GM21786 (cell line): ENCODE results near the gene F3.
A peak's percentile ranks its signal among the peaks of the same experiment; 100 is the strongest.

Experiments used
- ATAC-seq: cut with Tn5 transposase; IDR thresholded peaks from one replicate; pipeline ENCODE4 v1.9.1; 2021; ENCODE audit not compliant: unreplicated experiment

Gene F3

DNA sequence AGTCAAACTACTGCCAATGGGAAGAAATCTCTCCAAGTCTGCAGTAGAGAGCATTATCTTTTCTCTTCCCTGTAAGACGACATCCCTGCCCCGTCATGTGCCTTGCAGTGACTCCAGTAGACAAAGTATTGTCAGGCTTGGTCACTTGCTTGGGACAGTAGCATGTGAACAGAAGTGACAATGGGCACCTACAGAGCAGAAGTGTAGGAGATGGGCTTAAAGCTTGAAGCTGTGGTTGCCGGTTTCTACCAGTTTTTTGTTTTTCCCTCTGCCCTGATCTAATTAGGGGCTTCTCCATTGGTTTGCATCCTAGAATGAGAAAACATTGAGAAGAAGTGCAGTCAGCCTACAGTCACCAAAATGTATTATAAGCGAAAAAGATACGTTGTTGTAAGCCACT is 12.7 kb downstream of the F3 start:
- ATAC-seq = no peak

DNA sequence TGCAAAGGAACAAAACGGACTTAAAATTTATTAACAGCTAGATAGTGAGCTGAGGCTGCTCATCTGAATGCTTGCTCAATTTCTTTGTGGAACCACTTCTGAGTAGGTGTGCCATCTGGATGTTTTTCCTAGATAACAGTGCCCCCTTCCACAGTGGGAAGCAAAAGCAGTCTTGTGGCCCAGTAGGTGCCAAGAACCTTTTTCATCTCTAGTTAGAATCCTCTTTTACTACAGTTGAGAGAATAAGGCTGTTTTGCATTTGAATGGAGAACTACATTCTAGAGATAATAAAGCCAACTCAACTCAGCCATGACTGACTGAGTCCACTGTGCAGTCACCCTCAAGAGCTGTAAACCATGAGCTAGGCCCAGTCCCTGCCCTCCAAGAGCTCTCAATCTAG is 13.3 kb downstream of the F3 start:
- no peak for ATAC-seq

DNA sequence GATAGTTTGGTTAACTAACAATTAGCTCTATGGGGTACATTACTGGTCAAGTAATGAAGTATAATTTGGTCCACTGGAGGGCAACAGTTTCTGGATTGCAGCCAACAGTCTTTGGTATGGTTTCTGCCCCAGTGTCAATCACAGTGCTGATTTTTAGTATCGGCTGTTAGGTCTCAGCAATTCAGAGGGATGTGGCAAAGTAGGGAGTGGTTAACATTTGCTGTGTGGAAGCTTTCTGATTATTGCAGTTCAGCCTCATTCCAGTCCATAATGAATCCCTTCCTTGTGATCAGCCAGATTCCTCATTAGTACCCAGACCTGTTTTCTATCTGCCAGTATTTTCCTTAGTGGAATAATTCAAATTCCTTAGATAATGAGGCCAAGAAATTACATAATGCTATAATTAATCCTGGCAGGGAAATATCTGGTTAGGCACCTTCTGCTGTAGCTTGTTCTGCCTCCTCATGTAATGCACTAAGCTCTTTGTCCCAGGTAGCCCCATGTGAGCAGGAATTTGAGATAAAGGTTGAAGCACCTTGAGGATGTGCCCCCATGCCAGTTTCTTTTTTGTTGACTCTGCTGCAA is 14.0 kb downstream of the F3 start:
- ATAC-seq = no peak

DNA sequence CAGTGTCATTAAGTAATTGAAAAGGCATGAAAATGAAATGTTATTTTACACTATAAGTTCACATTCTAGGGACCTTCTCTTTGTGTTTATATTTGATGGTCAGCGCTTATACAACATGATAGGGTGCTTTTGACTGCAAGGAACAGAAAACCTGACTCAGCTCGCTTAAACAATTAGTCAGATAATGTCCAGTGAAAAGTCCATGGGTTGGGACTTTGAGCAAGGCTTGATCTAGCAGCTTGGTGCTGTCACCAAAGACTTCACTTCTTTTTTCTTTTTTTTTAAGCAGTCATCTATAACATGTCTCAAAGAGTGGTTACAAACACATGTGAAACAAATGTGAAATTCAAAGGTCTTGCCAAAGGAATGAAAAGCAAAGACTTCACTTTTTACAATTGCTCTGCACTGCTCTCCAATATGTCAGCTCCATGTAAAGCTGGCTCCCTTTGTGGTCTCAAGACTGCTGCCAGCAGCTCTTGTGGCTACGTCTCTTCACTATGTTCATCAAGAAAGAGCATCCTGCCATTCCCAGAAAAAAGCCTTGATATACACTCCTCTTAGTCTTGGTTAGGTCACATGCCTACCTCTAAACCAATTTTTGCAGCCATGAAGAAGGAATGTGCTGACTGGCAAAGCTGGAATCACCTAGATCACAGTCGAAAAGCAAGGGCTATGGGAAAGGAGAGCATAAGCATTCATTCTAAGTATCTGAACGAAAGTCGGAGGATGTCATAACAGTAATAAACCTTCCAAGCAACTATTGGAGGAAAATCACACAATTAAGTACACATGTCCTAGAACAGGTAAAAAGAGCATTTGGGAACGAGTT is 15.2 kb downstream of the F3 start:
- ATAC-seq = no peak

DNA sequence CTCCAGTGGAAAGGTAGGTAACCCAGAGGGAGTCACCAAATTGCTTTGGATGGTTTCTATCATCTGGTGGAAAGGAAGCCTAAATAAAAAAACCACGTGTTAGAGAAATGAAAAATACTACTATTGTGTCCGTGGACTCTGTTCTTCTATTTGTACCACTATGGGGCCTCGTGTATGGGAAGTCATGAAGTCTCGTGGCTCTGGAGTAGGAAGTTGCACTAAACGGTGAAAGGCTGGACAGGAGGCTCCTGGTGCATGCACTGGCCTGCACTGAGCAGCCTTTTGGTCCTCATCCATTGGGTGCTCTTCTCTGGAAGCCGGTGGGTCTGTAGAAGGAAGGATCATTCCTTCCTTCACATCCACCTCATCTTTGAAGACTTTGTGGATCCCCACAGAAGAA is 17.0 kb downstream of the F3 start:
- ATAC-seq = no peak

DNA sequence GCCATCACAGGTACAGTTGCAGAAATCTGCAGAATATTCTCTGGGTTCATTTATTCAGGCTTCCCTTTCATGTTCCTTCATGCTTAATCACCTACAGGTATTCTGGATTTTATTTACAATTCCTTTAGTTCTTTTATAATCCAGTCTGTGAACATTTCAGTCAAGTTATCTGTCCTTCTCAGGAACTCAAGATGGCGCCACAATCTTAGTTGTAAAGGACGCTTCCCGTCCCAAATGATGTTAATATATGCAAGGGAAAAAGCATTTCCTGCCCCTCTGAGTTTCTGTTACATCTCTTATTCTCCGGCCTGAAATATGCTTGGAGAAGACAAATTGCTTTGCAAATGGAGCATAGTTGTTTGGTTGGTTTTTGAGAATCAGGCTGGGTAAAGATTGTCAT is 19.3 kb downstream of the F3 start:
- ATAC-seq = no peak

DNA sequence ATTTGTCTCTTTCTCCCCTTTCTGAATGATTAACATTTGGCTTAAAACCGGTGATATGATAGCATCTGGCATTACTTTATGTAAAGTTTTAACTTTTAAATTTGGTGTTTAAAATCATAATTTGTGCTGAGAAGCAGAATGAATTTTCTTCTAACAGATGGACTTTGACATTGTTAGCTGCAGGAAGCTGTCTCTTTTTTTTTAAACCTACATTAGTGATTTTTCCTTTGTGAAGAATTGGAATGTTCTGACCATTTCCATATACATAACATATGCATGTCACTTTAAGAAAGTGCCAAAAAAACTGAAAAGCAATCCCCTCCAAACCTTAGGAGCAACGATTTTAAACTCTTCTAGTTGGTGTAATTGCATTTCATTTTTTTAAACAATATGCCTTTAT is 22.2 kb downstream of the F3 start:
- ATAC-seq = no peak

DNA sequence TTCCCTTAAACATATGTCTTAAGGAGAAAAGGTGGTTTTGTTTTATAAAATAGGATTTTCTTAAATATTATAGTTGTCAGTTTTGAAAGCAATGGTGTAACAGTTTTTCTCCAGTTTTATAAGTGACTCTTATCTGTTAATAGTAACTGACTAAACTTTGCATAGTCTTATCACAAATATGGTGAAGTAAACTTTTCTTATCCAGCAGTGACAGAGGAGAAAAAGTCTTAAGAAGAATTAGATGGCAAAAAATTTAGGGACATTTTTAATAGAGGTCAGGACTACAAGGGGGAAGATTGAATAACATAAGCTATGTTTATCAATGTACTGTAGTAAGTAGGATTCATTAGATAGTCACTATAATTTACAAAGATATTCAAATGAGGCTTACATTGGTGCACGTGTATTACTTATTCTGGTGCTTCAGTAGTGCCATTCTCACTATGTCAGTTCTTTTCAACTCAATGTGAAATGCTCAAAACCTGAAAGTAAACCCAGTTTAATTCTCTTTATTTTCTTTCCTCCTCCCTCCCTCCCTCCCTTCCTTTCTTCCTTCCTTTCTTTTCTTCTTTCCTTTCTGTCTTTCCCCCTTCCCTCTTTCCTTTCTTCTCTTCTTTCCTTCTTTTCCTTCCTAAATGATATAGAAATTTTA is 26.1 kb downstream of the F3 start:
- ATAC-seq = no peak

DNA sequence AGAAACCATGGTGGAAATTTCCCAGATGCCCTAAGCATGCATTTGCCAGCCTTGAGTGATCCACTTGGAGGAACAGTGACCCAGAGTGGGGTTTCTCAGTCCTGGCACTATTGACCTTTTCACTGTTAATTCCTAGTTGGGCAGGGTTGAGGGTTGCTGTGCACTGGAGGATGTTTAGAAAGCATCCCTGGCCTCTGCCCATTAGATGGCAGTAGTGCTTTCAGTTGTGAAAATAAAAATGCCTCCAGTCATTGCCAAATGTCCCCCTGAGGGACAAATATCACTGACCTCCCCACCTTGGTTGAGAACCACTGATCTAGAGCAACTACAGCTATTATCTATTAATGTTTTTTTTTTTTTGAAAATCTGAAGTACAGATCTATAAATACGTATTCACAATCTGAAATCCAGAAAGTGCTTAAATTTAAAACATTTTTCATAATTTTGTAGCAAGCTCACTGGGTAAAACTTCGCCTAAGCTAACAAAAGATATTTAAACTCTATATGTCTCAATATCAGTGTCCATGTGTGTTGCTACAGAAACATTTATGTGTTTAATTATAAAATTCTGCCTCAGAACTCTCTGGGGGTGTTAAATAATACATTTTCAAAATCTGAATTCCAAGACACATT is 27.3 kb downstream of the F3 start:
- ATAC-seq = no peak

DNA sequence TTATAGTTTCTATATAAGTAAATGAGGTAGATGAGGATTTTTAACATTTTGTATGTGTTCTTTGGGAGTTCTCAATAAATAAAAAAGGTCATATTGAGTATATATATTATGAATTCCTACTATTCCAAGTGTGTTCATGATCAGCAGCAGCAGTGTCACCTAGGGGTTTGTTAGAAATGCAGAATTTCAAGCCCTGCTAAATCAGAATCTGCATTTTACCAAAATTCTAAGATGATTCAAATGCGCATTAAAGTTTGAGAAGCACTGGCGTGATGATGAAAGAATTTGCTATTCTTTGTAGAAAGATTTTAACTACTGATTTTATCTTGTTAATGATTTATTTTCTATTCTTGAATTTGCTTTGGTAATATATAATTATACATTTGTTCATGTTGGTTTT is 28.7 kb downstream of the F3 start:
- ATAC-seq = no peak

DNA sequence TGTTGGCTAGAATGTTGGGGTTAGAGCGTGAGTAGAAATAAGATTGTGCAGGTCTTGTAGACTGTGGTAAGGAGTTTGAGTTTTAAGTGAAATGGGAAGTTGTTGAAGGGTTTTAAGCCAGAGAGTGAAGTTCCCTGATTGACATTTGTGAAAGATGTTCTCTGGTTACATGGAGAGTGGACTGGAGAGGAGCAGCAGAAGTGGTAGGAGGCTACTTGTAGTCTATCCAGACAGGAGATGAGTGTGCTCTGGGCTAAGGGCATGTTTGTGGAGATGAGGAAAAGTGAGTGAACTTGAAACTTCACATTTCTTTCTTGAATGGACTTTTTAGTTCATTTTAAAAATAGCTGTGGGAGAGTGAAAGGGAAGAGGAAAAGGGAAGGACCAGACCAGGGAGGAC is 37.0 kb downstream of the F3 start:
- no peak for ATAC-seq

DNA sequence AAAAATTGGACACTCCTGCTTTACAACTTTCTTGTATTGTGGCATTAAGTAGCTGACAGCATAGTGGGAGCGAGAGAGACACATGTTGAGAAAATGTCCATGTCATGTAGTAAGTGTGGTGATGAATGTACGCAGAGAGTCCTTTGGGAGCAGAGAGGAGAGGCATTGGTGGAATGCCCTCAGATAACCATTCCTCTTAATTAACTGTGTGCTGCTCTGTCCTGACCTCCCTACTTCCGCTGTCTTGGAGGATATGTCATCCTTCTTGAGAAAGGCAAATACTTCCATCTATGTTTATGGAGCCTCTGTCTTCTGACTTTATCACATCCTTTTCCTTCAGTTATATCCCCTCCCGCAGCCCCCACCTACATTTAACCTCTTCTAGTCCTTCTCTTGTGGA is 38.4 kb downstream of the F3 start:
- no peak for ATAC-seq

DNA sequence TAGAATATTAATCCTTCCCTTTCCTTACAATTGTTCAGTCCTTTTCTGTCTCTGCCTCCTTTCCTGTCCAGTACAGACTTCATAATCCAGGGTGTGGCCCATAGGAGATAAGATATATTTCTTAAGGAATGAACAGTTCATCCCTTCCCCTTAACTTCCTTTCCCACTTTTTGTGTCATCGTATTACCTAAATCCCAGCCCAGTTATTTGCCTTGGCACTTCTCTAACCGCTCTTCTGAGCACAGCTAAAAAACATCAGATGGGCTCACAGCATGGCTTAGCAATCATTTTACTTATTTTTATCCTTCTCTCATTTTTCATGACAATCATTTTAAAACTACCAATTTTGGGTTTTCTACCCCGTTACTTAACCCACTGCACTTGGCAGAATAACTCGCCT is 39.6 kb downstream of the F3 start:
- no peak for ATAC-seq

DNA sequence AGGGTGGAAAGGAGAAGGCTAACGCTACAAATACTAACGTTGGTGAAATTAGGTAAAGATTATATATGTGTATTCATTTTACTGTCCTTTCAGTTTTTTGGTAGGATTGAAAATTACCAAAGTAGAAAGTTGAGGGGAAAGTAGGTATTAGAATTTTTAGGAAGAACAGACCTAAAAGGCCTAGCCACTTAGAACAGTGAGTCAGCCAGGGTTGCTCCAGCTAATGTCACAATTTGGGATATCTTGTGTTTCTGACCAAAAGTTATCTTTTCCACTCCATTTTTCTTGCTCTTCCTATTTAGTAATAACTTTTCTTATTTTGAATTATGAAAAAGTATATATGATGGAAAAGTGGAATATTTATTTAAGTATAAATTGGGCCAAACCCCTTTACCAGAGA is 40.1 kb downstream of the F3 start:
- no peak for ATAC-seq

DNA sequence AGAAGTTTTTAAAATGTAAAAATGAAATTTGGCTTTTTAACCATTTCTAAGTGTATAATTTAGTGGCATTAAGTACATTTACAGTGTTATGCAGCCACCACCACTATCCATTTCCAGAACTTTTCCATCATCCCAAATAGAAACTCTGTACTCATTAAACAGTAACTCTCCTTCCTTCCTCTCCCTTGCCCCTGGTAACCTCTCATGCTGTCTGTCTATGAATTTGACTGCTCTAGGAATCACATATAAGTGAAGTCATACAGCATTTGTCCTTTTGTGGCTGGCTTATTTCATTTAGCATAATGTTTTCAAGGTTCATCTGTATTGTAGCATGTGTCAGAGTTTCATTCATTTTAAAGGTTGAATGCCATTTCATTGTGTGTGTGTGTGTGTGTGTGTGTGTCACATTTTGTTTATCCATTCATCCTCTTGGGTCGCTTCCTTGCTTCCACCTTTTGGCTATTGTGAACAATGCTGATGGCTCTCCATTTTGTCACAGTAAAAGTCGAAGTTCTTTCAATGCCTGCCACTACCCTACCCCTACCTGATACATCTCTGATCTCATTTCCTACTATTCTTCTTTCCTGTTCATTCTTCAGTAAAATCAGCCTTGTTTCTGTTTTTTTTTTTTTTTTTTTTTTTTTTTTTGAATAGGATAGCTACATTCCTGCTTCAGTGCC is 45.3 kb downstream of the F3 start:
- ATAC-seq = no peak

DNA sequence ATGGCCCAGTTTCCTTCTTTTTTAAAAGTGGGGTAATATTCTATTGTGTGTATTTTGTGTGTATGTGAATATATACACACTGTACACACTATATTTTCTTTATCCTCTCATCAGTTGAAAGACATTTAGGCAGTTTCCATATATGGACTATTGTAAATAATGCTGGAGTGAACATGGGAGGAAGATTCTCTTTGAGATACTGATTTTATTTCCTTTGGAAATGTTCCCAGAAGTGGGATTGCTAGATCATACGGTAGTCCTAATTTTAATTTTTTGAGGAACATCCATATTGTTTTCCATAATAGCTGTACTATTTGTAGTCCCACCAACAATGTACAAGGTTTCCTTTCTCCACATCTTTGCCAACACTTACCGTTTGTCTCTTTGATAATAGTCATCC is 51.0 kb downstream of the F3 start:
- ATAC-seq = no peak

DNA sequence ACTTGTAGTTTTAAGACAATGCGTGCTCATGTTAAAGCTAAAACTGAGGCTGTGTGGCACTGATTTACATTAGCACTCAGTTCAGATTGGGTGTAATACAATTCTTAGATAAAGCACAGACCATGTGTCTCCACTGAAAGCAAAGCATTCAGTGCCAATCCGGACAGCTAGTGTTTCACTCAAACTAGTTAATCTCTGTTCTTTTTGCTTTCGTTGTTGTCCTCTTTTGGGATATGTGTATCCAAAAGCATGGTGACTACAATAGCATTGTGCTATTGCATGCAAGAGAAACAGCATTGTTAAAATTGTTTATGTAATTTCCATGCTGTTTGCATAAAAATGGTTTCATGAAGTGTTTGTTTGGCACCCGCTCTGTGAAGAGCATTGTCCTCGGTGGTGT is 54.6 kb downstream of the F3 start:
- no peak for ATAC-seq

DNA sequence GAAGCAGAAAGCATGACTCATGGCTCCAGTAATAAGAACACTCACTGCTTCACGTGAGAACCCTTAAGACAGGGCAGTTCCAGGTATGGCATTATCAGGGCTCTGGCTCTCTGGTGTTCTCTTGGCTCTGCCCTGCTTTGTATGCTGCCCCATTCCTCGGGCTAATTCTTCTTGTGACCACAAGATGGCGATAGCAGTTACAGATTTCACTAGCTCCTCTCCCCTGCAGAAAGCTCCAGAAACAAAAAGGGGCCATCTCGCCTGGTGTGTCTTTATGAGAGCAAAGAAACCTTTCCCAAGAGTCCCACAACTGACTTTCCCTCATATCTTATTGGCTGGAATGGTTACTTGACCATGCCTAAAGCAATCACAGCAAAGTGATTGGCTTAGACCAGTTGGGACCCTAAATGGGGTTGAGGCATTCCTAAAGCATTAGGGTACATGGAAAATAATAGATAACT is 60.1 kb downstream of the F3 start:
- peak; percentile 93 for ATAC-seq

DNA sequence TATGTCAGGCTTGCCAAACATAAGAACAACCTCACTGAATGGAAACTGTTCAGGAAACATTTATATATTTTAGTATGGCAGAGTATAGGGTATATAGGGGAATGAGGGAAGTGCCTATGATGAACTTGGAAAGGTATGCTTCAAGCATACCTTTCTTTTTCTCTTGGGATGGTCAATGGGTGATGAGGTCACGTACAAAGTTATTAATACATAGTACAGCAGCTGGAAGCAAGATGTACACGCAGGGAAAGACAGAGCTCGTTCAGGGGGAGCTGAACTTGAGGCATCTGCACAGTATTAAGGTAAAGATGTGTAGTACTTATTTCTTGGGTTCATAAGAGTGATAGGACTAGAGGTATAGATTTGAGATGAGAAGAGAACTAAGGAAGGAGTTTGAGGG is 61.9 kb downstream of the F3 start:
- no peak for ATAC-seq
